HEK293 (cell line): ENCODE data around the gene CTRB1.
A peak's percentile ranks its signal among the peaks of the same experiment; 100 is the strongest.

Experiments used
- BCL11A ChIP-seq: fragments of 450-650 bp; formaldehyde crosslinking; IDR thresholded peaks from 2 replicates; pipeline ENCODE4 v1.5.1; 2016; ENCODE audit warnings: low read depth, missing biosample characterization, missing genetic modification characterization
- HOXC10 ChIP-seq: sonication (generic); formaldehyde crosslinking; IDR thresholded peaks from 2 replicates; pipeline ENCODE4 v1.8.1; 2023; ENCODE audit warnings: mild to moderate bottlenecking, missing genetic modification reagents
- PRDM1 ChIP-seq: fragments of 450-650 bp; formaldehyde crosslinking; IDR thresholded peaks from 2 replicates; pipeline ENCODE4; 2016; ENCODE audit warnings: missing biosample characterization, missing genetic modification characterization
- SP3 ChIP-seq: fragments of 450-650 bp; formaldehyde crosslinking; IDR thresholded peaks from 2 replicates; pipeline ENCODE4 v1.5.1; 2016; ENCODE audit warnings: missing biosample characterization, missing genetic modification characterization
- ZBTB8A ChIP-seq: fragments of 450-650 bp; formaldehyde crosslinking; IDR thresholded peaks from 2 replicates; pipeline ENCODE4 v1.5.1; 2016; ENCODE audit warnings: missing biosample characterization, missing genetic modification characterization
- ZEB2 ChIP-seq: fragments of 450-650 bp; formaldehyde crosslinking; IDR thresholded peaks from 2 replicates; pipeline ENCODE4 v1.5.1; 2016; ENCODE audit warnings: missing biosample characterization, missing genetic modification characterization
- ZFP69B ChIP-seq: fragments of 450-650 bp; formaldehyde crosslinking; IDR thresholded peaks from 2 replicates; pipeline ENCODE4 v1.5.1; 2016; ENCODE audit warnings: missing biosample characterization, missing genetic modification characterization
- ZNF121 ChIP-seq: fragments of 450-650 bp; formaldehyde crosslinking; IDR thresholded peaks from 2 replicates; pipeline ENCODE4 v1.5.1; 2016; ENCODE audit warnings: missing biosample characterization, missing genetic modification characterization
- ZNF175 ChIP-seq: fragments of 450-650 bp; formaldehyde crosslinking; IDR thresholded peaks from 2 replicates; pipeline ENCODE4 v1.5.1; 2016; ENCODE audit warnings: missing biosample characterization, missing genetic modification characterization
- ZNF211 ChIP-seq: fragments of 450-650 bp; formaldehyde crosslinking; IDR thresholded peaks from 2 replicates; pipeline ENCODE4 v1.5.1; 2016; ENCODE audit warnings: low read depth, missing biosample characterization, missing genetic modification characterization
- ZNF239 ChIP-seq: fragments of 450-650 bp; formaldehyde crosslinking; IDR thresholded peaks from 2 replicates; pipeline ENCODE4 v1.5.1; 2016; ENCODE audit warnings: missing biosample characterization, missing genetic modification characterization
- ZNF274 ChIP-seq, 2 experiments: fragments of 200-500 bp in 1 of 2; fragments of 450-650 bp in 1 of 2; sonication (Bioruptor generic) in 1 of 2; formaldehyde crosslinking in 1 of 2; IDR thresholded peaks; 2 replicates each; pipeline versions ENCODE4 v1.5.1 to v1.6.1; 2014 to 2016; ENCODE audit warnings: borderline replicate concordance in 1 of 2, inconsistent platforms in 1 of 2, low read length in 1 of 2, missing biosample characterization in 1 of 2, missing genetic modification characterization in 1 of 2
- ZNF302 ChIP-seq: fragments of 450-650 bp; formaldehyde crosslinking; IDR thresholded peaks from 2 replicates; pipeline ENCODE4 v1.5.1; 2016; ENCODE audit warnings: missing biosample characterization, missing genetic modification characterization, low read depth
- ZNF350 ChIP-seq: fragments of 450-650 bp; formaldehyde crosslinking; IDR thresholded peaks from 2 replicates; pipeline ENCODE4 v1.5.0; 2017; ENCODE audit warnings: missing biosample characterization, mild to moderate bottlenecking, missing genetic modification characterization
- ZNF354C ChIP-seq: fragments of 450-650 bp; formaldehyde crosslinking; IDR thresholded peaks from 2 replicates; pipeline ENCODE4 v1.5.1; 2016; ENCODE audit warnings: missing biosample characterization, missing genetic modification characterization, low read depth, borderline replicate concordance
- ZNF366 ChIP-seq: fragments of 450-650 bp; formaldehyde crosslinking; conservative IDR thresholded peaks from 2 replicates; pipeline ENCODE4 v1.5.1; 2016; ENCODE audit warnings: missing biosample characterization, missing genetic modification characterization
- ZNF530 ChIP-seq: fragments of 450-650 bp; formaldehyde crosslinking; IDR thresholded peaks from 2 replicates; pipeline ENCODE4 v1.5.1; 2016; ENCODE audit warnings: low read depth, missing biosample characterization, missing genetic modification characterization
- ZNF585B ChIP-seq: fragments of 450-650 bp; formaldehyde crosslinking; IDR thresholded peaks from 2 replicates; pipeline ENCODE4 v1.5.1; 2016; ENCODE audit warnings: missing biosample characterization, missing genetic modification characterization
- ZNF624 ChIP-seq: fragments of 450-650 bp; formaldehyde crosslinking; IDR thresholded peaks from 2 replicates; pipeline ENCODE4 v1.5.1; 2017; ENCODE audit warnings: missing biosample characterization, missing genetic modification characterization
- ZNF664 ChIP-seq: fragments of 450-650 bp; formaldehyde crosslinking; IDR thresholded peaks from 2 replicates; pipeline ENCODE4 v1.5.1; 2016; ENCODE audit warnings: missing biosample characterization, missing genetic modification characterization
- ZNF830 ChIP-seq: fragments of 450-650 bp; IDR thresholded peaks from 2 replicates; pipeline ENCODE4 v1.5.0; 2018; ENCODE audit warnings: missing biosample characterization, missing genetic modification characterization, low read depth, mild to moderate bottlenecking, moderate library complexity
- TF ChIP-seq, protein P1 (sequence below): fragments of 450-650 bp; formaldehyde crosslinking; IDR thresholded peaks from 2 replicates; pipeline ENCODE4 v1.5.1; 2016; ENCODE audit warnings: missing biosample characterization, missing genetic modification characterization
- TF ChIP-seq, protein P2 (sequence below): fragments of 450-650 bp; formaldehyde crosslinking; IDR thresholded peaks from 2 replicates; pipeline ENCODE4 v1.5.1; 2016; ENCODE audit warnings: missing biosample characterization, missing genetic modification characterization
- TF ChIP-seq, protein P3 (sequence below): fragments of 450-650 bp; formaldehyde crosslinking; IDR thresholded peaks from 2 replicates; pipeline ENCODE4 v1.5.1; 2017; ENCODE audit warnings: missing biosample characterization, missing genetic modification characterization
- TF ChIP-seq, protein P4 (sequence below): fragments of 450-650 bp; formaldehyde crosslinking; conservative IDR thresholded peaks from 2 replicates; pipeline ENCODE4 v1.5.1; 2016; ENCODE audit warnings: low read depth, missing biosample characterization, missing genetic modification characterization
- TF ChIP-seq, protein P5 (sequence below): fragments of 450-650 bp; formaldehyde crosslinking; IDR thresholded peaks from 2 replicates; pipeline ENCODE4 v1.5.1; 2016; ENCODE audit warnings: missing biosample characterization, missing genetic modification characterization, low read depth

Gene CTRB1

DNA sequence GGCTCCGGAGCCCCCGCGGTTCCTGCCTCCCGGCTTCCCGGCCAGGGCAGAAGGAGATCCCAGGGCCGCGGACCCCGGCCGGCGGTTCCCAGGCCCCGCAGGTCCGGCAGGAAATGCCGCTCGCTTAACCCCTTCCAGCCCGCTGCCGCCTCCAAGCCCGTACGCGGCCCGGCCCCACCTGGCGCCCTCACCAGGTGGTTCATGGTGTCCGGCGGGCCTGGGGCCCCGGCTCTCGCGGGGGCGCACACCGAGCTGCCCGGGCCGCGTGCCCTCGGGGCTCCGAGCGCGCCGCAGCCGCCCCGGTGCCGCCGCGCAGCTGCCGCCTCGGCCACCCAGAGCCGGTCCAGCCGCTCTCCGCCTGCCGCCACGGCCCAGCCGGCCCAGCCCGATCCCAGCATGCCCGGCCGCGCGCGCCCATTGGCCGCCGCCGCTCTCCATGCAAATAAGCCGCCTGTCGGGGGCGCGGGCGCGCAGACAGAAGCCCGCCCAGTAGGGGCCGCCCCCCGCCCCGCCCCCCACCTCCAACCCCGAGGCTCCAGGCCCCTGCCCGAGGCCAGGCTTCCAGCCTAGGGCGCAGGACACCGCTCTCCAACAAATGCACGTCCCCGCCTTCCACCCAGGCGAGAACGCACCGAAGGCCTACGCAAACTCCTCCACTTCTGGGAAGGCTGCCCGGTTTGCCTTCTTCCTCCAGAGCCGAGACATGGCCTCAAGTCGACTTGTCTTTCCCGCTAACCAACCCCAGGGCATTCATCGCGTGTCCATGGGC lies 32.7 kb downstream of the CTRB1 start, which contains the start of gene BCAR1 (continued):
- TF ChIP-seq, protein P1, sequence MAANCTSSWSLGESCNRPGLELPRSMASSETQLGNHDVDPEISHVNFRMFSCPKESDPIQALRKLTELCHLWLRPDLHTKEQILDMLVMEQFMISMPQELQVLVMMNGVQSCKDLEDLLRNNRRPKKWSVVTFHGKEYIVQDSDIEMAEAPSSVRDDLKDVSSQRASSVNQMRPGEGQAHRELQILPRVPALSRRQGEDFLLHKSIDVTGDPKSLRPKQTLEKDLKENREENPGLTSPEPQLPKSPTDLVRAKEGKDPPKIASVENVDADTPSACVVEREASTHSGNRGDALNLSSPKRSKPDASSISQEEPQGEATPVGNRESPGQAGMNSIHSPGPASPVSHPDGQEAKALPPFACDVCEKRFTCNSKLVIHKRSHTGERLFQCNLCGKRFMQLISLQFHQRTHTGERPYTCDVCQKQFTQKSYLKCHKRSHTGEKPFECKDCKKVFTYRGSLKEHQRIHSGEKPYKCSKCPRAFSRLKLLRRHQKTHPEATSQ: no peak
- no peak for TF ChIP-seq PRDM1 (tag by site-specific recombination)
- no peak for TF ChIP-seq ZNF239
- TF ChIP-seq HOXC10 (CRISPR knock-in tag): 0 out of 2 replicates have a peak, but pooled peaks have one; percentile 22
- no peak for TF ChIP-seq ZNF585B (tag by site-specific recombination)
- 0 out of 2 replicates have a peak, but pooled peaks have one; percentile 21 for TF ChIP-seq SP3 (tag by site-specific recombination)
- no peak for TF ChIP-seq ZNF664
- TF ChIP-seq, protein P2, sequence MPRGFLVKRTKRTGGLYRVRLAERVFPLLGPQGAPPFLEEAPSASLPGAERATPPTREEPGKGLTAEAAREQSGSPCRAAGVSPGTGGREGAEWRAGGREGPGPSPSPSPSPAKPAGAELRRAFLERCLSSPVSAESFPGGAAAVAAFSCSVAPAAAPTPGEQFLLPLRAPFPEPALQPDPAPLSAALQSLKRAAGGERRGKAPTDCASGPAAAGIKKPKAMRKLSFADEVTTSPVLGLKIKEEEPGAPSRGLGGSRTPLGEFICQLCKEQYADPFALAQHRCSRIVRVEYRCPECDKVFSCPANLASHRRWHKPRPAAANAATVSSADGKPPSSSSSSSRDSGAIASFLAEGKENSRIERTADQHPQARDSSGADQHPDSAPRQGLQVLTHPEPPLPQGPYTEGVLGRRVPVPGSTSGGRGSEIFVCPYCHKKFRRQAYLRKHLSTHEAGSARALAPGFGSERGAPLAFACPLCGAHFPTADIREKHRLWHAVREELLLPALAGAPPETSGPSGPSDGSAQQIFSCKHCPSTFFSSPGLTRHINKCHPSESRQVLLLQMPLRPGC (tag by site-specific recombination): no peak
- TF ChIP-seq ZNF530 (tag by site-specific recombination): no peak
- no peak for TF ChIP-seq ZNF302 (tag by site-specific recombination)
- TF ChIP-seq BCL11A (tag by site-specific recombination): no peak
- TF ChIP-seq, protein P3, sequence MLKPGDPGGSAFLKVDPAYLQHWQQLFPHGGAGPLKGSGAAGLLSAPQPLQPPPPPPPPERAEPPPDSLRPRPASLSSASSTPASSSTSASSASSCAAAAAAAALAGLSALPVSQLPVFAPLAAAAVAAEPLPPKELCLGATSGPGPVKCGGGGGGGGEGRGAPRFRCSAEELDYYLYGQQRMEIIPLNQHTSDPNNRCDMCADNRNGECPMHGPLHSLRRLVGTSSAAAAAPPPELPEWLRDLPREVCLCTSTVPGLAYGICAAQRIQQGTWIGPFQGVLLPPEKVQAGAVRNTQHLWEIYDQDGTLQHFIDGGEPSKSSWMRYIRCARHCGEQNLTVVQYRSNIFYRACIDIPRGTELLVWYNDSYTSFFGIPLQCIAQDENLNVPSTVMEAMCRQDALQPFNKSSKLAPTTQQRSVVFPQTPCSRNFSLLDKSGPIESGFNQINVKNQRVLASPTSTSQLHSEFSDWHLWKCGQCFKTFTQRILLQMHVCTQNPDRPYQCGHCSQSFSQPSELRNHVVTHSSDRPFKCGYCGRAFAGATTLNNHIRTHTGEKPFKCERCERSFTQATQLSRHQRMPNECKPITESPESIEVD (tag by site-specific recombination): no peak
- no peak for TF ChIP-seq ZNF624 (tag by site-specific recombination)
- TF ChIP-seq ZBTB8A: no peak
- no peak for TF ChIP-seq ZNF175 (tag by site-specific recombination)
- no peak for TF ChIP-seq ZNF121 (tag by site-specific recombination)
- TF ChIP-seq ZNF274 (IDR thresholded peaks at IDR 0.05; ENCODE audit: low read length): no peak
- TF ChIP-seq ZNF274 (tag by site-specific recombination; IDR thresholded peaks at IDR 0.05; ENCODE audit: borderline replicate concordance): no peak
- no peak for TF ChIP-seq ZNF354C (tag by site-specific recombination)
- no peak for TF ChIP-seq ZEB2 (tag by site-specific recombination)
- TF ChIP-seq ZNF211 (tag by site-specific recombination): no peak
- TF ChIP-seq, protein P4, sequence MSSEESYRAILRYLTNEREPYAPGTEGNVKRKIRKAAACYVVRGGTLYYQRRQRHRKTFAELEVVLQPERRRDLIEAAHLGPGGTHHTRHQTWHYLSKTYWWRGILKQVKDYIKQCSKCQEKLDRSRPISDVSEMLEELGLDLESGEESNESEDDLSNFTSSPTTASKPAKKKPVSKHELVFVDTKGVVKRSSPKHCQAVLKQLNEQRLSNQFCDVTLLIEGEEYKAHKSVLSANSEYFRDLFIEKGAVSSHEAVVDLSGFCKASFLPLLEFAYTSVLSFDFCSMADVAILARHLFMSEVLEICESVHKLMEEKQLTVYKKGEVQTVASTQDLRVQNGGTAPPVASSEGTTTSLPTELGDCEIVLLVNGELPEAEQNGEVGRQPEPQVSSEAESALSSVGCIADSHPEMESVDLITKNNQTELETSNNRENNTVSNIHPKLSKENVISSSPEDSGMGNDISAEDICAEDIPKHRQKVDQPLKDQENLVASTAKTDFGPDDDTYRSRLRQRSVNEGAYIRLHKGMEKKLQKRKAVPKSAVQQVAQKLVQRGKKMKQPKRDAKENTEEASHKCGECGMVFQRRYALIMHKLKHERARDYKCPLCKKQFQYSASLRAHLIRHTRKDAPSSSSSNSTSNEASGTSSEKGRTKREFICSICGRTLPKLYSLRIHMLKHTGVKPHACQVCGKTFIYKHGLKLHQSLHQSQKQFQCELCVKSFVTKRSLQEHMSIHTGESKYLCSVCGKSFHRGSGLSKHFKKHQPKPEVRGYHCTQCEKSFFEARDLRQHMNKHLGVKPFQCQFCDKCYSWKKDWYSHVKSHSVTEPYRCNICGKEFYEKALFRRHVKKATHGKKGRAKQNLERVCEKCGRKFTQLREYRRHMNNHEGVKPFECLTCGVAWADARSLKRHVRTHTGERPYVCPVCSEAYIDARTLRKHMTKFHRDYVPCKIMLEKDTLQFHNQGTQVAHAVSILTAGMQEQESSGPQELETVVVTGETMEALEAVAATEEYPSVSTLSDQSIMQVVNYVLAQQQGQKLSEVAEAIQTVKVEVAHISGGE (tag by site-specific recombination): peak; percentile 53; the same call in 1 of the 2 replicates
- TF ChIP-seq, protein P5, sequence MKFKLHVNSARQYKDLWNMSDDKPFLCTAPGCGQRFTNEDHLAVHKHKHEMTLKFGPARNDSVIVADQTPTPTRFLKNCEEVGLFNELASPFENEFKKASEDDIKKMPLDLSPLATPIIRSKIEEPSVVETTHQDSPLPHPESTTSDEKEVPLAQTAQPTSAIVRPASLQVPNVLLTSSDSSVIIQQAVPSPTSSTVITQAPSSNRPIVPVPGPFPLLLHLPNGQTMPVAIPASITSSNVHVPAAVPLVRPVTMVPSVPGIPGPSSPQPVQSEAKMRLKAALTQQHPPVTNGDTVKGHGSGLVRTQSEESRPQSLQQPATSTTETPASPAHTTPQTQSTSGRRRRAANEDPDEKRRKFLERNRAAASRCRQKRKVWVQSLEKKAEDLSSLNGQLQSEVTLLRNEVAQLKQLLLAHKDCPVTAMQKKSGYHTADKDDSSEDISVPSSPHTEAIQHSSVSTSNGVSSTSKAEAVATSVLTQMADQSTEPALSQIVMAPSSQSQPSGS (tag by site-specific recombination): no peak
- TF ChIP-seq ZNF830 (tag by site-specific recombination): no peak
- no peak for TF ChIP-seq ZNF350
- TF ChIP-seq ZFP69B: no peak
- no peak for TF ChIP-seq ZNF366 (tag by site-specific recombination)
